HEK293 (cell line): ENCODE measurements around the gene NOX5.

Experiments used
- ZEB2 ChIP-seq: fragments of 450-650 bp; formaldehyde crosslinking; IDR thresholded peaks from 2 replicates; pipeline ENCODE4 v1.5.1; 2016; ENCODE audit warnings: missing biosample characterization, missing genetic modification characterization
- ZNF391 ChIP-seq: fragments of 450-650 bp; formaldehyde crosslinking; IDR thresholded peaks from 2 replicates; pipeline ENCODE4 v1.5.1; 2016; ENCODE audit warnings: low read depth, missing biosample characterization, missing genetic modification characterization, borderline replicate concordance
- ZNF664 ChIP-seq: fragments of 450-650 bp; formaldehyde crosslinking; IDR thresholded peaks from 2 replicates; pipeline ENCODE4 v1.5.1; 2016; ENCODE audit warnings: missing biosample characterization, missing genetic modification characterization
- TF ChIP-seq, protein P1 (sequence below): fragments of 450-650 bp; formaldehyde crosslinking; IDR thresholded peaks from 2 replicates; pipeline ENCODE4 v1.5.1; 2016; ENCODE audit warnings: missing biosample characterization, missing genetic modification characterization
- TF ChIP-seq, protein P2 (sequence below): fragments of 450-650 bp; formaldehyde crosslinking; IDR thresholded peaks from 2 replicates; pipeline ENCODE4 v1.5.1; 2016; ENCODE audit warnings: missing biosample characterization, missing genetic modification characterization

DNA sequence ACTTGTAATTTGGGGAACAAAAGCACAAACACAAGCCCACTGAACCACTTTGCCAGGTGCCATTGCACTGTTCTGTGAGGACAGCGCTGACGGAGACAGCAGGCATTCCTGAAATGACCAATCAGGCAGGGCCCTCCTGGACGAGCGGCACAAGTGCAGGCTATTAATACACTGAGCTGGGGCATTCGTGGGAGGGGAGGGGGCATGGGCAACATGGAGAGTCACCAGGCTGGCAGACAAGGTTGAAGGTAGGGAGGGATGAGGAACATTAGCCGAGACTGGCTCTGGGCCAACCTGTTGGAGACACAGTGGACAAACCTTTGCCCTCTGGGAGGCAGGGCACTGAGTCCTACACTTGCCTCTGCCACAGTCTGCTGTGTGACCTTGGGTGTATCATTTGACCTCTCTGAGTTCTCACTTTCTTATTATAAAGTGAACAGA is 45.6 kb downstream of the NOX5 start:
- TF ChIP-seq ZEB2 (tag by site-specific recombination) = no peak
- TF ChIP-seq, protein P1, sequence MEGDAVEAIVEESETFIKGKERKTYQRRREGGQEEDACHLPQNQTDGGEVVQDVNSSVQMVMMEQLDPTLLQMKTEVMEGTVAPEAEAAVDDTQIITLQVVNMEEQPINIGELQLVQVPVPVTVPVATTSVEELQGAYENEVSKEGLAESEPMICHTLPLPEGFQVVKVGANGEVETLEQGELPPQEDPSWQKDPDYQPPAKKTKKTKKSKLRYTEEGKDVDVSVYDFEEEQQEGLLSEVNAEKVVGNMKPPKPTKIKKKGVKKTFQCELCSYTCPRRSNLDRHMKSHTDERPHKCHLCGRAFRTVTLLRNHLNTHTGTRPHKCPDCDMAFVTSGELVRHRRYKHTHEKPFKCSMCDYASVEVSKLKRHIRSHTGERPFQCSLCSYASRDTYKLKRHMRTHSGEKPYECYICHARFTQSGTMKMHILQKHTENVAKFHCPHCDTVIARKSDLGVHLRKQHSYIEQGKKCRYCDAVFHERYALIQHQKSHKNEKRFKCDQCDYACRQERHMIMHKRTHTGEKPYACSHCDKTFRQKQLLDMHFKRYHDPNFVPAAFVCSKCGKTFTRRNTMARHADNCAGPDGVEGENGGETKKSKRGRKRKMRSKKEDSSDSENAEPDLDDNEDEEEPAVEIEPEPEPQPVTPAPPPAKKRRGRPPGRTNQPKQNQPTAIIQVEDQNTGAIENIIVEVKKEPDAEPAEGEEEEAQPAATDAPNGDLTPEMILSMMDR (tag by site-specific recombination) = no peak
- no peak for TF ChIP-seq ZNF391 (tag by site-specific recombination)
- no peak for TF ChIP-seq ZNF664
- TF ChIP-seq, protein P2, sequence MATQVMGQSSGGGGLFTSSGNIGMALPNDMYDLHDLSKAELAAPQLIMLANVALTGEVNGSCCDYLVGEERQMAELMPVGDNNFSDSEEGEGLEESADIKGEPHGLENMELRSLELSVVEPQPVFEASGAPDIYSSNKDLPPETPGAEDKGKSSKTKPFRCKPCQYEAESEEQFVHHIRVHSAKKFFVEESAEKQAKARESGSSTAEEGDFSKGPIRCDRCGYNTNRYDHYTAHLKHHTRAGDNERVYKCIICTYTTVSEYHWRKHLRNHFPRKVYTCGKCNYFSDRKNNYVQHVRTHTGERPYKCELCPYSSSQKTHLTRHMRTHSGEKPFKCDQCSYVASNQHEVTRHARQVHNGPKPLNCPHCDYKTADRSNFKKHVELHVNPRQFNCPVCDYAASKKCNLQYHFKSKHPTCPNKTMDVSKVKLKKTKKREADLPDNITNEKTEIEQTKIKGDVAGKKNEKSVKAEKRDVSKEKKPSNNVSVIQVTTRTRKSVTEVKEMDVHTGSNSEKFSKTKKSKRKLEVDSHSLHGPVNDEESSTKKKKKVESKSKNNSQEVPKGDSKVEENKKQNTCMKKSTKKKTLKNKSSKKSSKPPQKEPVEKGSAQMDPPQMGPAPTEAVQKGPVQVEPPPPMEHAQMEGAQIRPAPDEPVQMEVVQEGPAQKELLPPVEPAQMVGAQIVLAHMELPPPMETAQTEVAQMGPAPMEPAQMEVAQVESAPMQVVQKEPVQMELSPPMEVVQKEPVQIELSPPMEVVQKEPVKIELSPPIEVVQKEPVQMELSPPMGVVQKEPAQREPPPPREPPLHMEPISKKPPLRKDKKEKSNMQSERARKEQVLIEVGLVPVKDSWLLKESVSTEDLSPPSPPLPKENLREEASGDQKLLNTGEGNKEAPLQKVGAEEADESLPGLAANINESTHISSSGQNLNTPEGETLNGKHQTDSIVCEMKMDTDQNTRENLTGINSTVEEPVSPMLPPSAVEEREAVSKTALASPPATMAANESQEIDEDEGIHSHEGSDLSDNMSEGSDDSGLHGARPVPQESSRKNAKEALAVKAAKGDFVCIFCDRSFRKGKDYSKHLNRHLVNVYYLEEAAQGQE (tag by site-specific recombination) = no peak
